HL-60/S4 treated with phorbol 12-myristate 13-acetate at 8.2 ng/mL for 4 days and 3 days (cell line): ENCODE measurements around the gene SFPQ.
"Not testable (repeated sequence)": the region's sequence is repeated elsewhere in the genome, so short reads cannot be mapped to it uniquely, and the experiment has no call there.

Experiments used
- in situ Hi-C: fragments of 300-500 bp; cut with MboI; formaldehyde crosslinking; loops from 2 replicates; pipeline ENCODE4 v1.15.0; 2022; ENCODE audit warnings: low sequenced_read_pairs

The SFPQ gene

DNA sequence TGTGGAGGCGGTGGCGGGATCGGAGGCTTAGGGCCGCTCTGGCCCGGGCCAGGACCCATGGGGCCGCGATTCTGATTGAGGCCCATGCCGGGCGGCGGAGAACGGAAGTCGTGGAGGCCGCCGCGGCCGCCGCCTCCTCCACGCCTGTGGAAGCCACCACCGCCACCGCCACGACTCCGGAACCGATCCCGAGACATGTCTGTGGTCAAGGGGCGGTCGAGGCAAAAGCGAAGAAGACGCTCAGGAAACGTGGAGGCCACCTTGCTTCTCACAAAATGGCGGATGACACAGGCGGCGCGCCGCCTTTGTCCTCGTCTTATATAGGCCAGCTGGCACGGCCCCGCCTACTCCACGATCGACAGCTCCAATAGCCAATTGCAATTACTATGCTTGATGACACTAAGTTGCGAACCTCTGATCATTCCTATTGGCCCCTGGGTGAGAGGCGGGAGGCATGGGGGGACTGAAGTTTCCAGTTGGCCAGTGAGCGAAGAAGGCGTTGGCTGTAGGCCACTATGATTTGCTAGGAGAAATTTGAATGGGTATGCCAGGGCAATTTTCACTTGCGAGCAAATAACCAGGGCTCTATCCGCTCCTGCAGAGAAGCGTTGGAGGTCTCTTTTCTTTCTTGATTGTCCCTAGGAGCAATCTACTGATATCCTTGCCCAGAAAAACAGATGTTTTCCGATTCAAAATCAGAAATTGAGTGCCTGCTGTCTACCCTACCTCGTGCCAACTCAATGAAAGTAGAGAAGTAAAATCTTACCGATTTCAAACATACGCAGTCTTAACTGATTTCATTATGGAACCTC, at the start of gene SFPQ:
Gene SFPQ, minus strand, starts transcription at position 293 of the 812 bp plus-strand sequence. Its CDS starts 96 bp downstream, at position 197.
- in situ Hi-C loops, result no loop called here

- in situ Hi-C loops, result not testable (repeated sequence)
Observed at GRCh38 chr1:35236772-35237171, 43.8 kb upstream of the SFPQ start.

DNA sequence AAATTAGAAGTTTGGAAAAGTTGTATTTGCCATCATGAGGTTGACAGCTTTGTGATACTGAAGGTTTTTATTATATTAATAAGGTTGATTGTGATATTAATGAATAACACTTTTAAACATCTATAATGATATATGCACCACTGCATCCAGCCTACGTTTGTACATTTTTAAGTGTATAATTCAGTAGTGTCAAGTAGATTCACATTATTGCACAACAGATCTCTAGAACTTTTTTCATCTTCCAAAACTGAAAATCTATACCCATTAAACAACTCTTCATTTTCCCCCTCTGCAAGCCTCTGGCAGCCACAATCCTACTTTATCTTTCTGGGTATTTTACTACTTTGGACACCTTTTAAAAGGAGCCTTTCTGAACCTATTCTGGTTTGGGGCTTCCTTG, 38.3 kb upstream of the SFPQ start:
- in situ Hi-C loops, result no loop called here

- in situ Hi-C loops, result no loop called here
Observed at GRCh38 chr1:35229587-35230360, 36.8 kb upstream of the SFPQ start.

GRCh38 chr1:35226546-35226945, 33.6 kb upstream of the SFPQ start:
- in situ Hi-C loops, result no loop called here

DNA sequence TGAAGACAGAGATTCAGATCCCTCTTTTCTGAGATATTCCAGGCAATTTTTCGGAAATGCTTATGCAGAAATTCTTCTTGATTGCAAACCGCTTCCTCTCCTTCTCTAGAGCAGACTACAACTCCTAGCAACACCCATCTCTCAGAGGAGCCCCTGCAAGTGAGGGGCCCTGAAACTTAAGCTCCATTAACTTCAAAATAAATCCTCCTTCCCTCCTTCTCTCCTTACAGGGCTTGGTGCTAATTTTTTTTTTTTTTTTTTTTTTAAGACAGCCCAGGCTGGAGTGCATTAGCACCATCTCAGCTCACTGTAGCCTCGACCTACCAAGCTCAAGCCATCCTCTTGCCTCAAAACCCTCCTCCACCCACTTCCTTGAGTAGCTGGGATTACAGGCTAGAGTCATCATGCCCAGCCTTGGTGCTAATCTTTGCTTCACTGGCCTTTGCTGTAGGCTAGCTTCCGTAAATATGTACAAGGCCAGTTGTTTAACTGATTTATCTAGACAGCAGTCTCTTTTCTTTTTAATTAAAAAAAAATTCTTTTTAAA, 30.2 kb upstream of the SFPQ start:
- in situ Hi-C loops, result no loop called here

GRCh38 chr1:35222322-35223083, 29.6 kb upstream of the SFPQ start:
- in situ Hi-C loops, result no loop called here

- in situ Hi-C loops, result no loop called here
Observed at GRCh38 chr1:35220976-35221375, 28.0 kb upstream of the SFPQ start.

DNA sequence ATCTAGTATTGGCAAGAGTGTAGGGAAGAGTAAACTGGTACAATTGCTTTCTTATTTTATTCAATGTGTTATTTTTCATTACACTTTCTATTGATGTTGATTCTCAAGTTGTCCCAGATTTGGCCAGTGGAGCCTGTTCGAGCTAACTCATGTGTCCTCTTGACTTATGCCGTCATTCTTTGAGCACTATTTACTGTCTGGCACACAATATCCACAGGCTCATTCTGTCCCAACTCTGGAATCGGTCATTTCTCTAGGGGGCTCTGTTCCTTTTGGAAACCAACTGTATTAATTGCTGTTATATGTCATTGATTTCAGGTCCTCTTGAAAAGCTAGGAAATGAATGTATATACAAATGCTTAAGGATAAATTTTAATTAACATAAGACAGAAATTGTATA, 22.4 kb upstream of the SFPQ start:
- in situ Hi-C loops, result no loop called here

DNA sequence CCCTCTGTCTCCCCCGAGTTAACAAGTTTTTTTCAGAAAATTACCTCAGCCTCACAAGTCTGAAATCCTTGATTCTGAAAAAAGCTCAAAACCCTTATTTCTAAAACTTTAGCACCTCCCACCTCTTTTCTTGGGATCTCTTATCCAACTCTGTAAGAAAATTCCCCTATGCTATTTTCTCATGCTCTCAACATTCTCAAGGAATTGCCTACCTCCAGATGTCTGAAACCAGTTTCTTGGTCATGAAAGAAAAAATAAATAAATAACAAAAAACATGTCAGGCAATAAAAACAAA, 18.1 kb upstream of the SFPQ start:
- in situ Hi-C loops, result no loop called here

GRCh38 chr1:35210321-35211119, 17.6 kb upstream of the SFPQ start:
- in situ Hi-C loops, result no loop called here

- in situ Hi-C loops, result no loop called here
Observed at GRCh38 chr1:35203295-35203694, 10.3 kb upstream of the SFPQ start.

DNA sequence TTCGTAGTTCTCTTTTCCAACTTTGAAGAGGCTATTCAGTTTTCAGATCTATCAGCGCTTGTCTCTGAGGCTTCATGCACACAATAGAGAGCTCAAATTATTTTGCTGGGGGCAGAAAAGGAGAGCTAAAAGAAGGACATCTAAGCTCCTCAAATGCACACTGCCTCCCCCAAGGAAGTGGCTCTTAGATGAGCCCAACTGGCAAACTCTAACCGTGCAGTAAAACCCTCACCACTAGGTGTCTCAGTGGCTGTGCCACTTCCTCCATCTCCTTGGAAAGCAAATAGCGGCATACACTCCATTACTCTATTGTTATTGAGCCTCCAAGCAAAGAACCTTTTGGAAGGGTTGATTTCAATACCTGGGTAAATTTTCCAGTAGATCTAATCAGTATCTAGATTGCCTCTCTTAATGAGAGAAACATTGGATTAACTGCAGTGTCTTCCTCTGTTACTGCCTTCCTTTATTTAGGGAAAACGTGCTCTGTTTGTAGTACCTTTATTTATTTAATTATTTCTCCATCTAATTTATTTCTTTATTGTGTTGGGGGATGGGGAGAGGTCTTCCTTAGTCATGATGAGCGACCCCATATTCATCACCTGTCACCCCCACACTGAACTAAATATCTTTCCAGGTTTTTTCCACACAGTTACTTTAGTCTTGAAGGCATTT, 9.2 kb upstream of the SFPQ start:
- in situ Hi-C loops, result no loop called here

- in situ Hi-C loops, result no loop called here
Observed at GRCh38 chr1:35201631-35202030, 8.7 kb upstream of the SFPQ start.

GRCh38 chr1:35192056-35192852, 691 bp downstream of the SFPQ start:
- in situ Hi-C loops, result no loop called here

DNA sequence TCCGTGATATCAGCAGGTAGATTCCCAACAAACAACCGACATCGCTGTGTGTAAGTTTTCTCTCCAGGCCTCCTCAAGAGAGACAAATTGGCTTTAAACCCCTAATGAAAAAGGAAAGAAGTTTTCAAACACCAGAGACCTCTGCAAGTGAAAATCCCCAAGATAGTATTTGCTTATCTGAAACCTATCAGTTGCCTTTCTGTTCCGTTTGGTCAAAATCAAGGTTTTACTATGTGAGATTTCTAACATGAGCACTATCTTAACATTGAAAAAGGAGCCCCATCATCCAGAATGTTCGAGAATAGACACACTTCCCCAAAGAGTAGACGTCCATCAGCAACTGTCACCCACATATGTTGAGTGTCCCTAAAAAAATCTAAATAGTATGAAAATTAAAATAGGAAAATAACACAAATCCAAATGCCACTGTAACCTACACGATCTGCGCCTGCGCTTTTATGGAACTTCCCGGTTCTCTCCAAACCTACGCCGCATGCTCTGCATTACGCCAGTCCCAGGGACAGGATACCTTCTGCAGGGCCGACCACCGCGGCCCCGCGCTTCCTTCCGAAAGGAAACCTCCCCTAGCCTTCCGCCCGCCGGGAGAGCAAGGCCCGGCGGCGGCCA, 1.4 kb downstream of the SFPQ start:
- in situ Hi-C loops, result no loop called here

DNA sequence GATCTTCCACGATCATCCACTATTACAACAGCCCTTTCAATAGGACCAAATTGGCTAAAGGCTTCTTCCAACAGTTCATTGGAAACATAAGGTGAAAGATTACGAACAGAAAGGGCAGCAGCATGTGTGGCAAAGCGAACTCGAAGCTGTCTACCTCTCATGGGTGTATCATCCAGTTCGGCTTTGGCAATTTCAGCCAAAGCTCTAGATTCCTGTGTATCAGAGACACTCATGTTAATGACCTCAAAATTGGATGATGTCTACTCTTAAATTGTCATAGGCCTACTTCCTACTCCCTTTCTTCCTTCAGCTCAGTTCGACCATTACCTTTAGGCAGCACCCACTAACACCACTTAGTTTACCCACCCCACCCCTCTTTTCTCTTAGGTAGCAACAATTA, 2.2 kb downstream of the SFPQ start:
- in situ Hi-C loops, result no loop called here

GRCh38 chr1:35188578-35189392, 4.2 kb downstream of the SFPQ start:
- in situ Hi-C loops, result no loop called here
